ENCODE data around the gene SCN9A. TPM values are rescaled to one million over a fixed set of nuclear protein-coding genes. Genes with fewer than 3 reads are reported as not detected.
"Not testable (repeated sequence)": the region's sequence is repeated elsewhere in the genome, so short reads cannot be mapped to it uniquely, and the experiment has no call there.

The SCN9A gene
- polyA plus RNA-seq, 3 donors: 1.5 to 2.1 (median 1.7) TPM

- no peak for DNase-seq (ENCODE audit: low read depth in 3 of 3, low spot score in 2 of 3)
These were observed 37.8 kb downstream of the SCN9A start for GRCh38 chr2:166337932-166338331.

GRCh38 chr2:166335284-166335683 is 40.5 kb downstream of the SCN9A start:
- no peak for DNase-seq (ENCODE audit: low read depth in 3 of 3, low spot score in 2 of 3)

- no peak for DNase-seq (ENCODE audit: low read depth in 3 of 3, low spot score in 2 of 3)
These were observed 40.9 kb downstream of the SCN9A start for GRCh38 chr2:166334805-166335204.

GRCh38 chr2:166333801-166334200 is 41.9 kb downstream of the SCN9A start:
- no peak for DNase-seq (ENCODE audit: low read depth in 3 of 3, low spot score in 2 of 3)

- DNase-seq (ENCODE audit: low read depth in 3 of 3, low spot score in 2 of 3): no peak
These were observed 43.6 kb downstream of the SCN9A start for GRCh38 chr2:166332106-166332505.

GRCh38 chr2:166331468-166331867 is 44.3 kb downstream of the SCN9A start:
- DNase-seq (ENCODE audit: low read depth in 3 of 3, low spot score in 2 of 3): no peak

- DNase-seq (ENCODE audit: low read depth in 3 of 3, low spot score in 2 of 3): no peak
These were observed 46.3 kb downstream of the SCN9A start for GRCh38 chr2:166329465-166329864.

- DNase-seq (ENCODE audit: low read depth in 3 of 3, low spot score in 2 of 3): no peak
These were observed 47.6 kb downstream of the SCN9A start for GRCh38 chr2:166328147-166328546.

- DNase-seq (ENCODE audit: low read depth in 3 of 3, low spot score in 2 of 3): no peak
These were observed 54.7 kb downstream of the SCN9A start for GRCh38 chr2:166321076-166321475.

GRCh38 chr2:166314022-166314759 is 61.6 kb downstream of the SCN9A start:
- DNase-seq (ENCODE audit: low read depth in 3 of 3, low spot score in 2 of 3): no peak

- DNase-seq (ENCODE audit: low read depth in 3 of 3, low spot score in 2 of 3): not testable (repeated sequence)
These were observed 62.9 kb downstream of the SCN9A start for GRCh38 chr2:166312863-166313262.

GRCh38 chr2:166307326-166307725 is 68.4 kb downstream of the SCN9A start:
- DNase-seq (ENCODE audit: low read depth in 3 of 3, low spot score in 2 of 3): no peak

- DNase-seq (ENCODE audit: low read depth in 3 of 3, low spot score in 2 of 3): no peak
These were observed 71.1 kb downstream of the SCN9A start for GRCh38 chr2:166304656-166305055.

GRCh38 chr2:166302036-166302435 is 73.7 kb downstream of the SCN9A start:
- no peak for DNase-seq (ENCODE audit: low read depth in 3 of 3, low spot score in 2 of 3)

GRCh38 chr2:166297951-166298350 is 77.8 kb downstream of the SCN9A start:
- no peak for DNase-seq (ENCODE audit: low read depth in 3 of 3, low spot score in 2 of 3)

- DNase-seq (ENCODE audit: low read depth in 3 of 3, low spot score in 2 of 3): no peak
These were observed 81.8 kb downstream of the SCN9A start for GRCh38 chr2:166293984-166294383.

- no peak for DNase-seq (ENCODE audit: low read depth in 3 of 3, low spot score in 2 of 3)
These were observed 90.5 kb downstream of the SCN9A start for GRCh38 chr2:166285215-166285614.

GRCh38 chr2:166284359-166284758 is 91.4 kb downstream of the SCN9A start:
- no peak for DNase-seq (ENCODE audit: low read depth in 3 of 3, low spot score in 2 of 3)

- DNase-seq (ENCODE audit: low read depth in 3 of 3, low spot score in 2 of 3): no peak
These were observed 93.6 kb downstream of the SCN9A start for GRCh38 chr2:166282154-166282553.

GRCh38 chr2:166278856-166279255 is 96.9 kb downstream of the SCN9A start:
- no peak for DNase-seq (ENCODE audit: low read depth in 3 of 3, low spot score in 2 of 3)

- no peak for DNase-seq (ENCODE audit: low read depth in 3 of 3, low spot score in 2 of 3)
These were observed 105.4 kb downstream of the SCN9A start for GRCh38 chr2:166270376-166270775.

GRCh38 chr2:166269322-166269721 is 106.4 kb downstream of the SCN9A start:
- no peak for DNase-seq (ENCODE audit: low read depth in 3 of 3, low spot score in 2 of 3)

- DNase-seq (ENCODE audit: low read depth in 3 of 3, low spot score in 2 of 3): no peak
These were observed 117.9 kb downstream of the SCN9A start for GRCh38 chr2:166257859-166258258.

All from right renal cortex interstitium (tissue), 3 donors.